H9 (cell line): Measurements from ENCODE around the gene FAM180A. TPM values are rescaled to one million over a fixed set of nuclear protein-coding genes. Genes with fewer than 3 reads are reported as not detected.

ENCODE experiments used
- DNase-seq: peaks from one replicate; pipeline ENCODE4 v3.0.0-alpha.2; 2017
- H2AFZ ChIP-seq: one replicate; pipeline ENCODE4 v1.6.1; 2013; ENCODE audit warnings: mild to moderate bottlenecking, low read length, control low read depth, moderate library complexity
- H2AK5ac ChIP-seq: 2 replicates; pipeline ENCODE4 v1.6.1; 2013; ENCODE audit warnings: low read length, control low read depth, mixed read lengths; ENCODE audit not compliant: insufficient read length
- H2BK120ac ChIP-seq: one replicate; pipeline ENCODE4 v1.6.1; 2013; ENCODE audit warnings: low read depth, mild to moderate bottlenecking, low read length, control low read depth, inconsistent platforms; ENCODE audit not compliant: poor library complexity, severe bottlenecking
- H2BK12ac ChIP-seq: 2 replicates; pipeline ENCODE4 v1.6.1; 2013; ENCODE audit warnings: low read length, control low read depth, mixed read lengths, low read depth; ENCODE audit not compliant: insufficient read length
- H2BK15ac ChIP-seq: 2 replicates; pipeline ENCODE4 v1.6.1; 2013; ENCODE audit warnings: low read depth, low read length, control low read depth
- H2BK20ac ChIP-seq: one replicate; pipeline ENCODE4 v1.6.1; 2013; ENCODE audit warnings: low read depth, mild to moderate bottlenecking, low read length, control low read depth, inconsistent platforms; ENCODE audit not compliant: poor library complexity, severe bottlenecking
- H2BK5ac ChIP-seq: 2 replicates; pipeline ENCODE4 v1.6.1; 2013; ENCODE audit warnings: low read length, control low read depth, mixed read lengths; ENCODE audit not compliant: insufficient read length
- H3K14ac ChIP-seq: 2 replicates; pipeline ENCODE4 v1.6.1; 2013; ENCODE audit warnings: low read length, control low read depth; ENCODE audit not compliant: insufficient read depth
- H3K18ac ChIP-seq: 2 replicates; pipeline ENCODE4 v1.6.1; 2013; ENCODE audit warnings: low read depth, mild to moderate bottlenecking, mixed read lengths, low read length, control low read depth; ENCODE audit not compliant: insufficient read length
- H3K23ac ChIP-seq: 2 replicates; pipeline ENCODE4 v1.6.1; 2013; ENCODE audit warnings: low read length, control low read depth, mixed read lengths, low read depth; ENCODE audit not compliant: insufficient read length
- H3K23me2 ChIP-seq: 2 replicates; pipeline ENCODE4 v1.6.1; 2013; ENCODE audit warnings: low read depth, mild to moderate bottlenecking, mixed read lengths, low read length, control low read depth; ENCODE audit not compliant: insufficient read length, poor library complexity, severe bottlenecking
- H3K27ac ChIP-seq: 2 replicates; pipeline ENCODE4 v1.5.1; 2013; ENCODE audit warnings: low read length, control low read depth, mixed read lengths, low read depth; ENCODE audit not compliant: insufficient read length
- H3K27me3 ChIP-seq: 2 replicates; pipeline ENCODE4 v1.6.1; 2013; ENCODE audit warnings: low read length, control low read depth, inconsistent platforms; ENCODE audit not compliant: insufficient read depth
- H3K4ac ChIP-seq: 2 replicates; pipeline ENCODE4 v1.6.1; 2013; ENCODE audit warnings: low read depth, mild to moderate bottlenecking, control low read depth, inconsistent platforms, low read length, moderate library complexity
- H3K4me1 ChIP-seq: 2 replicates; pipeline ENCODE4 v1.6.1; 2013; ENCODE audit warnings: low read length, control low read depth, inconsistent platforms; ENCODE audit not compliant: insufficient read depth
- H3K4me2 ChIP-seq: 2 replicates; pipeline ENCODE4 v1.6.1; 2013; ENCODE audit warnings: low read length, control low read depth, mixed read lengths; ENCODE audit not compliant: insufficient read length, insufficient read depth
- H3K56ac ChIP-seq: 2 replicates; pipeline ENCODE4 v1.6.1; 2013; ENCODE audit warnings: low read depth, mild to moderate bottlenecking, mixed read lengths, low read length, control low read depth; ENCODE audit not compliant: insufficient read length
- H3K79me1 ChIP-seq: 2 replicates; pipeline ENCODE4 v1.6.1; 2013; ENCODE audit warnings: low read depth, mild to moderate bottlenecking, moderate library complexity, low read length, control low read depth, inconsistent platforms; ENCODE audit not compliant: insufficient read depth, poor library complexity, severe bottlenecking
- H3K79me2 ChIP-seq: 2 replicates; pipeline ENCODE4 v1.6.1; 2013; ENCODE audit warnings: low read length, control low read depth, inconsistent platforms; ENCODE audit not compliant: insufficient read depth
- H3K9ac ChIP-seq: 2 replicates; pipeline ENCODE4 v1.6.1; 2013; ENCODE audit warnings: low read length, control low read depth, mixed read lengths; ENCODE audit not compliant: insufficient read length; ENCODE audit errors: extremely low read depth
- H3K9me3 ChIP-seq: one replicate; pipeline ENCODE4 v1.6.1; 2013; ENCODE audit warnings: low read depth, low read length, inconsistent platforms; ENCODE audit not compliant: control insufficient read depth
- H3T11ph ChIP-seq: one replicate; pipeline ENCODE4 v1.6.1; 2013; ENCODE audit warnings: mild to moderate bottlenecking, low read length, control low read depth, inconsistent platforms
- H4K20me1 ChIP-seq: one replicate; pipeline ENCODE4 v1.6.1; 2013; ENCODE audit not compliant: control insufficient read depth, insufficient read length, insufficient read depth
- H4K5ac ChIP-seq: 2 replicates; pipeline ENCODE4 v1.6.1; 2013; ENCODE audit warnings: low read depth, mild to moderate bottlenecking, mixed read lengths, low read length, control low read depth; ENCODE audit not compliant: insufficient read length
- H4K8ac ChIP-seq: replicated peaks from 2 replicates; pipeline ENCODE4 v1.6.1; 2013; ENCODE audit warnings: low read length, control low read depth, mixed read lengths, low read depth; ENCODE audit not compliant: insufficient read length
- H4K91ac ChIP-seq: 2 replicates; pipeline ENCODE4 v1.6.1; 2013; ENCODE audit warnings: low read depth, mild to moderate bottlenecking, moderate library complexity, mixed read lengths, low read length, control low read depth; ENCODE audit not compliant: insufficient read length
- H3K27ac Mint-ChIP-seq, 3 experiments: 2 replicates in 2 of 3; 3 replicates in 1 of 3; pipeline ENCODE4 v1.8.0; 2020 to 2021; ENCODE audit warnings: mixed read lengths in 3 of 3, mild to moderate bottlenecking in 1 of 3, moderate library complexity in 1 of 3
- H3K27me3 Mint-ChIP-seq: 2 replicates; pipeline ENCODE4 v1.8.0; 2021; ENCODE audit warnings: low read depth, mild to moderate bottlenecking, moderate library complexity, mixed read lengths
- H3K36me3 Mint-ChIP-seq, 3 experiments: 2 replicates in 2 of 3; 3 replicates in 1 of 3; pipeline ENCODE4 v1.8.0; 2020 to 2021; ENCODE audit warnings: low read depth in 3 of 3, mixed read lengths in 3 of 3; ENCODE audit not compliant: insufficient read depth in 1 of 3
- H3K4me1 Mint-ChIP-seq, 2 experiments: 2 replicates each; pipeline ENCODE4 v1.8.0; 2020; ENCODE audit warnings: mixed read lengths in 2 of 2
- H3K4me3 Mint-ChIP-seq, 2 experiments: 2 replicates in 1 of 2; 3 replicates in 1 of 2; pipeline ENCODE4 v1.8.0; 2020 to 2021; ENCODE audit warnings: mild to moderate bottlenecking in 2 of 2, mixed read lengths in 2 of 2, moderate library complexity in 1 of 2
- H3K9me3 Mint-ChIP-seq, 2 experiments: 2 replicates in 1 of 2; 3 replicates in 1 of 2; pipeline ENCODE4 v1.8.0; 2020; ENCODE audit warnings: mild to moderate bottlenecking in 2 of 2, mixed read lengths in 2 of 2, moderate library complexity in 1 of 2
- CTCF ChIP-seq: fragments of 200-600 bp; sonication (generic); conservative IDR thresholded peaks from 3 replicates; pipeline ENCODE4 v1.8.0; 2021; ENCODE audit warnings: antibody characterized with exemption, mild to moderate bottlenecking
- WGBS: extraction: QIAGEN DNeasy Blood & Tissue Kit; methylation state at CpG from one replicate; pipeline ENCODE4 v1.1.7; 2013; ENCODE audit warnings: missing lambda C conversion rate, low lambda C conversion rate, mixed read lengths; ENCODE audit not compliant: insufficient read length; ENCODE audit errors: extremely low coverage; 5-methylcytosine and 5-hydroxymethylcytosine counted together
- total RNA-seq: library from RNA; stranded (reverse); gene quantifications from 2 replicates; pipeline ENCODE4 v1.2.1, GENCODE V29; 2021

FAM180A gene
- total RNA-seq, 1 experiment from 2014 or later: not detected

GRCh38 chr7:135786911-135787310 is 38.3 kb upstream of the FAM180A start:
- Histone ChIP-seq H3K79me2 (no peaks in the 10 kb centered on the region), H2BK20ac (no peak overlapping the region), H4K20me1 (no peaks in the 10 kb centered on the region), H4K91ac (no peak overlapping the region), H3K23me2 (no peaks in the 10 kb centered on the region), H3K4me2 (no peak overlapping the region), H2AFZ (no peak overlapping the region), H3K56ac (no peak overlapping the region), H2BK15ac (no peak overlapping the region), H3K27ac (no peak overlapping the region), H3K9ac (no peak overlapping the region), H3K79me1 (no peaks in the 10 kb centered on the region), H2AK5ac (no peak overlapping the region), H4K8ac (no peak overlapping the region), H3K4ac (no peak overlapping the region), H2BK120ac (no peak overlapping the region), H3K18ac (no peak overlapping the region), H4K5ac (no peak overlapping the region), H2BK12ac (no peak overlapping the region), H3K9me3 (no peaks in the 10 kb centered on the region), H3K27me3 (no peaks in the 10 kb centered on the region), H3K23ac (no peak overlapping the region), H3K14ac (no peak overlapping the region), H3T11ph (no peak overlapping the region), H2BK5ac (no peak overlapping the region), H3K4me1 (no peaks in the 10 kb centered on the region; the same call in 1 of the 2 replicates)
- no peaks in the 10 kb centered on the region for H3K36me3 Mint-ChIP-seq
- no CpG with 5 or more reads among the region's 3 CpGs for WGBS
- peaks cover 6% of the 10 kb centered on the region for H3K27me3 Mint-ChIP-seq
- no peak for DNase-seq
- H3K4me3 Mint-ChIP-seq: no peak overlapping the region
- H3K4me1 Mint-ChIP-seq: peaks cover 4 to 13% of the 10 kb centered on the region in 2 experiments; a peak in 2 of 4 replicates
- H3K27ac Mint-ChIP-seq: no peak overlapping the region
- no peaks in the 10 kb centered on the region for H3K9me3 Mint-ChIP-seq
- no peak for TF ChIP-seq CTCF
